K562 (cell line): Measurements from ENCODE around the gene PLXDC1. TPM values are rescaled to one million over a fixed set of nuclear protein-coding genes. Genes with fewer than 3 reads are reported as not detected.

Experiments
- AFF1 ChIP-seq, 2 experiments: fragments of 450-650 bp; IDR thresholded peaks; 2 replicates each; pipeline ENCODE4 v1.6.1; 2018; ENCODE audit warnings: mild to moderate bottlenecking in 2 of 2, low read depth in 1 of 2; ENCODE audit not compliant: partially characterized antibody in 2 of 2
- ATF6 ChIP-seq: sonication (generic); formaldehyde crosslinking; IDR thresholded peaks from 2 replicates; pipeline ENCODE4 v1.4.0; 2020; ENCODE audit warnings: mild to moderate bottlenecking, missing genetic modification reagents
- CBX1 ChIP-seq: sonication (generic); IDR thresholded peaks from 2 replicates; pipeline ENCODE4 v1.6.1; 2016; ENCODE audit warnings: antibody characterized with exemption, low read depth, mild to moderate bottlenecking
- CHCHD3 ChIP-seq: fragments of 250-450 bp; sonication (Bioruptor Pico); IDR thresholded peaks from 2 replicates; pipeline ENCODE4 v2.1.2; 2022; ENCODE audit warnings: mild to moderate bottlenecking
- CREB1 ChIP-seq, 2 experiments: sonication (generic) in 1 of 2; formaldehyde crosslinking in 1 of 2; IDR thresholded peaks; 2 replicates each; pipeline versions ENCODE4 v1.6.1 to v1.8.0; 2012 to 2022; ENCODE audit warnings: inconsistent platforms in 1 of 2, mild to moderate bottlenecking in 1 of 2, missing genetic modification reagents in 1 of 2, moderate library complexity in 1 of 2
- CREB3 ChIP-seq: fragments of 450-650 bp; conservative IDR thresholded peaks from 2 replicates; pipeline ENCODE4 v1.6.1; 2016; ENCODE audit warnings: missing genetic modification characterization, low read depth, mild to moderate bottlenecking, missing compliant biosample characterization, moderate library complexity
- HNRNPUL1 ChIP-seq: fragments of 200-400 bp; formaldehyde crosslinking; IDR thresholded peaks from 2 replicates; pipeline ENCODE4 v1.6.1; 2017; ENCODE audit warnings: low read length
- KLF16 ChIP-seq: IDR thresholded peaks from 2 replicates; pipeline ENCODE4 v1.6.1; 2016; ENCODE audit warnings: antibody characterized with exemption
- LCOR ChIP-seq: sonication (generic); formaldehyde crosslinking; IDR thresholded peaks from 2 replicates; pipeline ENCODE4 v1.8.0; 2022; ENCODE audit warnings: mild to moderate bottlenecking, missing genetic modification reagents
- MCM2 ChIP-seq: fragments of 450-650 bp; IDR thresholded peaks from 2 replicates; pipeline ENCODE4 v1.6.1; 2017; ENCODE audit warnings: low read depth, mild to moderate bottlenecking
- NFXL1 ChIP-seq: fragments of 450-650 bp; formaldehyde crosslinking; IDR thresholded peaks from 2 replicates; pipeline ENCODE4 v1.4.0; 2021; ENCODE audit warnings: mild to moderate bottlenecking
- NR2C1 ChIP-seq, 2 experiments: fragments of 450-650 bp; IDR thresholded peaks; 2 replicates each; pipeline ENCODE4 v1.6.1; 2017; ENCODE audit warnings: mild to moderate bottlenecking in 2 of 2, antibody characterized with exemption in 1 of 2, inconsistent platforms in 1 of 2, missing compliant biosample characterization in 1 of 2, missing genetic modification characterization in 1 of 2
- POLR2G ChIP-seq: fragments of 200-400 bp; formaldehyde crosslinking; IDR thresholded peaks from 2 replicates; pipeline ENCODE4 v1.6.1; 2017; ENCODE audit warnings: low read depth, mild to moderate bottlenecking, antibody characterized with exemption, low read length, moderate library complexity
- PYGO2 ChIP-seq: fragments of 450-650 bp; IDR thresholded peaks from 2 replicates; pipeline ENCODE4 v1.6.1; 2016; ENCODE audit warnings: mild to moderate bottlenecking, missing genetic modification characterization, moderate library complexity, missing compliant biosample characterization
- TCF7 ChIP-seq: sonication (generic); IDR thresholded peaks from 2 replicates; pipeline ENCODE4 v1.6.1; 2016; ENCODE audit warnings: antibody characterized with exemption, borderline replicate concordance
- TEAD2 ChIP-seq: fragments of 450-650 bp; IDR thresholded peaks from 2 replicates; pipeline ENCODE4 v1.6.1; 2016; ENCODE audit warnings: missing genetic modification characterization, control low read depth, missing compliant biosample characterization
- THAP12 ChIP-seq: fragments of 250-450 bp; sonication (Bioruptor Pico); IDR thresholded peaks from 2 replicates; pipeline ENCODE4 v1.9.0; 2021; ENCODE audit warnings: mild to moderate bottlenecking, inconsistent platforms
- ZNF146 ChIP-seq: IDR thresholded peaks from one replicate; pipeline ENCODE4 v1.6.1; 2018; ENCODE audit warnings: missing compliant biosample characterization; ENCODE audit not compliant: unreplicated experiment
- polyA plus RNA-seq, 8 experiments: library from polyadenylated mRNA; depleted of rRNA in 4 of 8; stranded (reverse) in 5 of 8; unstranded in 3 of 8; fragments of >200 nt; fragmentation: Nextera tagmentation in 2 of 8; fragmentation: Illumina TruSeq in 1 of 8; extraction: Ambion mirVana in 2 of 8; extraction: Trizol in 1 of 8; gene quantifications; 2 replicates each; pipeline versions ENCODE4 v1.2.1 to v1.2.3, GENCODE V29; 2011 to 2014; ENCODE audit warnings: inconsistent platforms in 1 of 8, missing spikeins in 1 of 8
- total RNA-seq, 7 experiments: library from RNA; depleted of rRNA in 6 of 7; stranded (reverse); fragments of >200 nt in 6 of 7; fragmentation: Illumina TruSeq in 2 of 7; extraction: Trizol in 2 of 7; gene quantifications; 2 replicates each; pipeline versions ENCODE4 v1.2.1 to v1.2.3, GENCODE V29; 2011 to 2021; ENCODE audit warnings: low replicate concordance in 1 of 7

Gene PLXDC1
- total and polyA plus RNA-seq, 9 of the 15 experiments (the other 6 are each of a cell fraction or from before 2014, with no cell fraction given): not detected

- TF ChIP-seq AFF1 (IDR thresholded peaks at IDR 0.05; ENCODE audit: low read depth in 1 of 2, partially characterized antibody in 2 of 2): no peak
- no peak for TF ChIP-seq TCF7
- no peak for TF ChIP-seq POLR2G
- no peak for TF ChIP-seq ATF6 (CRISPR knock-in tag)
- peak; percentile 27; the same call in 1 of the 2 replicates for TF ChIP-seq CREB3 (tag)
- TF ChIP-seq PYGO2 (tag): peak; percentile 33; the same call in 1 of the 2 replicates
- no peak for TF ChIP-seq NFXL1 (CRISPR knock-in tag)
- TF ChIP-seq KLF16: no peak
- no peak for TF ChIP-seq LCOR (CRISPR knock-in tag)
- no peak for TF ChIP-seq ZNF146 (CRISPR knock-in tag)
- TF ChIP-seq NR2C1 (IDR thresholded peaks at IDR 0.05): no peak
- TF ChIP-seq NR2C1 (tag; IDR thresholded peaks at IDR 0.05): 0 out of 2 replicates have a peak, but pooled peaks have one; percentile 19
- TF ChIP-seq CREB1 (IDR thresholded peaks at IDR 0.05): no peak
- TF ChIP-seq CREB1 (CRISPR knock-in tag; IDR thresholded peaks at IDR 0.05): no peak
- no peak for TF ChIP-seq CBX1
- TF ChIP-seq CHCHD3: no peak
- no peak for TF ChIP-seq HNRNPUL1
- no peak for TF ChIP-seq MCM2
- TF ChIP-seq TEAD2 (tag): peak; percentile 52; the same call in 1 of the 2 replicates
- no peak for TF ChIP-seq THAP12 (CRISPR knock-in tag)
Measured at GRCh38 chr17:39014795-39015545, 136.5 kb downstream of the PLXDC1 start (continued).
